Measurements from ENCODE around the gene XK.
"Not testable (repeated sequence)": the region's sequence is repeated elsewhere in the genome, so short reads cannot be mapped to it uniquely, and the experiment has no call there.

Gene XK

DNA sequence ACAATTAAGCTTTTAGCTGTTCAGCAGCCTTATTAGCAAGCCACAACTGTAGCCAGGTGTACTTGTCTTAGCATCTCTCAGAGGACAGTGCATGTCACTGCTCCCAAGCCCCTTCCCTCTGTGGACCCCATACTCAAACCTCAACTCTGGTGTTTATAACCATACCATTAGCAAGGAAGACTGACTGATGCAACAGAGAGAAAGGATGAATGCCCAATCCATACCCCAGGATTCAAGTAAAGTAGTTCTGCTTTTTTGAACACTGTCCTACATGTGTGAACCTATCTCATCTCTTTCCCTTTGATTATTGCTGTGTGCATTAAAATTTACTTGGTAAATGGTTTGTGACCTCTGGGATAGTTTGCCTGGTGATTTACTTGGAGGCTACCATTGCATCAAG, 71.5 kb downstream of the XK start:
- DNase-seq = no peak

DNA sequence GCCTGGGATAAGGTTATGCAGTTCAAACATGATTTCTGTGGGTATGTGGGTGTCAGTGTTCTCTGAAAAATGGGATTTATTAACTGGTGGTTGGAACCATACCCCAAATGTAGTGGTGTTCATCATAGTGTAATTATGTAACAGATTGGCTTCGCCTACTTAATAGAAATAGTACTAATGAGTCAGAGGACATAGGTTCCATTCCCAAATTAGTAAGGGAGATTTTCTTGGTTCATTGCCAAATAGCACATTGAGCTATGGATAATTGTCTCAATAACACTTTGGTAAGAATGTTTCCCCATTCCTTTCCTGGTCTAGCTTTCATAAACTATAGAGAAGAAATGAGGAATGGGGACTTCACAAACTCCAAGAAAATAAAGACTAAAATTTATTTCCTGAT, 73.8 kb downstream of the XK start:
- no peak for DNase-seq

DNA sequence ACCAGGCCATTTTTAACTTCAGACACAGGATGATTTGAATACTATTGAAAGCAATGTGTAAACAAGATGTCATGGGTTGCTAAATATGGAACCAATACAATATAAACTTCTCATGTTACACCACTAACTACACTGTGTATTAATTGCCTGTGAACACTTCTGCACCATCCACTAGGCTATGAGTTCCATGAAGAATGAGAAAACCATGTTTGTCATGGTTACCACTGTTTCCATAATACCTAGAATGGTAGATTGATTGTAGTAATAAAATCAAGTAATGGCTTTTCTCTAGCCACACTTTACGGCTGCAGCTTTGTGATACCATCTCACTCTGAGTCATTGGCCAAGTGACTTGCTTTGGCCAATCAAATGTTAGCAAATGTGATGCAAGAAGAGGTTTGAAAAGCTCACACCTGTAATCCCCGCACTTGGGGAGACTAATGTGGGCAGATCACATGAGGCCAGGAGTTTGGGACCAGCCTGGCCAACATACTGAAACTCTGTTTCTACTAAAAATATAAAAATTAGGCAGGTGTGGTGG, 74.4 kb downstream of the XK start:
- DNase-seq = no peak

DNA sequence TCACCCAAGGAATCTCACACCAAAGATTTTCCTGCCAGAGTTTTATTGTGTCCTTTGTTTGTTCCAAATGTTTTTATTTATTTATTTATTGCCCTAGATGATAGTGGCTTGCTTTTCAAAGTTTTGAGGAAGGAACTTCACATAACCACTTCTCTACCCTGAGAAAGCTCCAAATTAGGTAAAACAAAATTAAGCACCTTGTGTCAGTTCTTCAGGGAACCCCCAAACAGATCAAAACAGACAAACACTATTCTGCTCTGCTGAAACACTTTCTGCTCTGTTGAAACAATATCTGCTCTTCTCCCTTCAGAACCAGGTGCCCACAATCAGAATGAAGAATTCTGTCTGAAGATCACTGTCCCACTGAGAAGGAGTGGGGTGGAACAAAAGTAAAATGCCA, 77.8 kb downstream of the XK start:
- no peak for DNase-seq

DNA sequence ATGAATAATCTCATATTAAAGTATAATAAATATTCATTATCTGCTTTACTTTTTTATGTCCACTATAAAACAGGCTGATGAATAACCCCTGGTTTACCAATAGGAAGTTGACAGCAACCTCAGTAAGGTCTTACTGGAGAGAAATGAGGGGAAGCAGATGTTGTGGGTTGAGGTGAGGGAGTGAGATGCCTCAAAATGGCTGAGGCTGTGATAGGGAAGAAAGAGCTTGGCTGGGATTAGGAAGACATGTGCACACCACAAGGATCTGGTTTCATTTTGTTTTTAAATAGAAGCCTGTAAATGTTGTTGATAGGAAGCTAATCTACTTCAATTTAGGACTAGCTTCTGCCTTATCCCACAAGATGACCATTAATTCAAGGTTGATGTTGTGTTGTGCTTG, 79.9 kb downstream of the XK start:
- no peak for DNase-seq

DNA sequence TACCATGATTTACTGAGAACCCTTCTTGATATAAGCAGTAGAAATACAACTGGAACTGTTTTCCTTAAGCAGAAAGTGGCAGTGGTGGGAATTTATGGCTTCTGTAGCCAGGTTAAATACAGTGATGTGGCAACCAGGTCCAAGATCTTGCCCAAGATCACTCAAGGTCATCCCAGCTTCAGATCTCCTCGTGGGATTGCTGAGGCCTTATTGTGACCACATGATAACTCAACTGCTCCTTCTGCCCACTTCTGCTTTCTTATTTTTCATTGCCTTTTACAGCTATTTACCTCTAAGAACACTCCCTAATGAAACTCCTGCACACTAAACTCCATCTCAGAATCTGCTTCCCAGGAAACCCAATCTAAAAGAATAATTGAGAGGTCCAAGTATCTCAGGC, 81.8 kb downstream of the XK start:
- no peak for DNase-seq

DNA sequence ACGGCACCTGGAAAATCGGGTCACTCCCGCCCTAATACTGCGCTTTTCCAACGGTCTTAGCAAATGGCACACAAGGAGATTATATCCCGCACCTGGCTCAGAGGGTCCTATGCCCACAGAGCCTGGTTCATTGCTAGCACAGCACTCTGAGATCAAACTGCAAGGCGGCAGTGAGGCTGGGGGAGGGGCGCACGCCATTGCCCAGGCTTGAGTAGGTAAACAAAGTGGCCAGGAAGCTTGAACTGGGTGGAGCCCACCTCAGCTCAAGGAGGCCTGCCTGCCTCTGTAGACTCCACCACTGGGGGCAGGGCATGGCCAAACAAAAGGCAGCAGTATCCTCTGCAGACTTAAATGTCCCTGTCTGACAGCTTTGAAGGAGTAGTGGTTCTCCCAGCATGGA, 83.3 kb downstream of the XK start:
- DNase-seq = not testable (repeated sequence)

DNA sequence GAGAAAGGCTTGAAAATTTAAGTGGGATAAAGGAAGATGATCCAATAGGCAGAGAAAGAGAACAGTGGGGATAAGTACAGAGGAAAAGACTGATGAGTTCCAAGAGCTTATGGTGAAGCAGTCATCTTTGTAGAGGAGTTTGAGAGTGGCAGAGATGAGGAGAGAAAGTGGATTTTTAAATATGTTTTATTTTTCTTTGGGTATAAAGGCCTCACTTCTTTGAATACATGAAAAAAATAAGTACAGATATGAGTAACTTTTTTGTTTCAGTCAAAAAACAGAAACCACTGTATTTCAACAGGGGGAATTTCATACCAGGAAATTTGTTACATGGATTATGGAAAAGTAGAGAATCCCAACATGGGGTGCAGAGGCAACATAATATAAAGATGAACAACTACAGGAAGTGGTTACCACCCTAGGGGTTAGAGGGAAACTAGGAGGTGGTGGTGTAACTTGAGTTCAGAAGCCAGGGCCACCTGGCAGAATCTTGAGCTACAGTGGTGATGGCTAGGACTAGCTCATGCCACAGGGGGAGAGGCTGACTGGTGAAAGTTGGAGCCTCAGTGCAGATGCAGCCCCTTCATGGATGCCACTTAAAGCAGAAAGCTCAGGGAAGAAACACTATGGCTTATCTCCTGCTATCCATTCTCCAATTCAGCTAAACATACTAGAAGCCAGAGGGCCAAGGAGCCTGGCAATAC, 90.8 kb downstream of the XK start:
- DNase-seq = no peak

DNA sequence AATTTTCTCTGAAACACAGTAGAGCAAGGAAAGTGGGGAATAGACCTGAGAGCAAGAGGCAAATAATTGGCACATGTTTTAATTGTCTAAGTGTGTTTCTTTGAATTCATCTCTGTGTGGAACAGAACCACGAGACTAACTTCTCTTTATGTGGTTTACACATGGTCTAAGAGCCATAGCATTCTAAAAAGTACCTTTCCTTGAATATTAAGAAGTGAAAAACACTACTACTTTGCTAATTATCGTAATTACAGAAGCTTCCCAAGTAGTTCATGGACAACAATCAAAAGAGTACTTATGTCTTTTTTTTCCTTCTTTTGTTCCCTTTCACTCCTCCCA, 91.4 kb downstream of the XK start:
- no peak for DNase-seq

DNA sequence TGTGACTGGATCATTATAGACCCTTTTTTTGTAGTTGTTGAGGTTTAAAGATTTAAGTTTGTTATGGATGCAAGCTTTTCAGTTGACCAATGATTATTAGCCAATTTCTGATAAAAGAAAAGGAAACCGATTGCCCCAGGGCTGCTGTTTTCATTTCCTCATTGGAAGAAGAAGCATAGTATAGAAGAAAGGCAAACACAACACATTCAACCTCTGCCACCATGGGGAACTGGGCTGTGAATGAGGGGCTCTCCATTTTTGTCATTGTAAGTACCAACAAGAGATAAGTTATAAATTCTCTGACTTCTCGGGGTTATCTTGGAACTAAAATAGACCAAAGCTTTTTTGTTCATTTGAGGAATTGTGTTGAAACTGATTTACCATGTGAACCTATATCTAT, 94.3 kb downstream of the XK start, which contains the start of gene CYBB:
Gene CYBB, plus strand, starts transcription at position 203 of the 400 bp plus-strand sequence. Its CDS starts 19 bp downstream, at position 222.
- DNase-seq = no peak

DNA sequence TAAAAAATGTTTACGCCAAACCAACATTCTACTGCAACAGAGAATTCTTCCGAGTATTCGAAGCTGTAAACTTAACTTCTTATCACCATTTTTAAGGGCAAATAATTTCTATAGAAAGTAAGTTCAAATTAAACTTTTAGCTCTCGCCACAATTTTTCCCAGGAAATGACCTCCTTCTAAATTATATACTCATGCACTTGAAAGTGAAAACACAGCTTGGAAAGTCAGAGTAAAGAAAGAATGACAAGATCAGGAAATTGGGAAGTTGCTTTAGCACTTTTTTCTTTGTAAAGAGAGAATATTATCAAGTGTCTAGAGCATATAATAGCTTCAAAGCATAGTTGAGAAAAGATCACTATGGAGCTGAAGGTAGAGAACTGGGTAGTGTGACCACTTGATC, 95.5 kb downstream of the XK start:
- no peak for DNase-seq
